GM12874 (cell line): ENCODE measurements around the gene NAA60.

Experiments used
- TF ChIP-seq, protein P1 (sequence below): IDR thresholded peaks from 2 replicates; pipeline ENCODE4 v1.5.1; 2011; ENCODE audit warnings: low read depth, mild to moderate bottlenecking, control low read depth, low read length, moderate library complexity; ENCODE audit not compliant: insufficient read depth

The NAA60 gene

DNA sequence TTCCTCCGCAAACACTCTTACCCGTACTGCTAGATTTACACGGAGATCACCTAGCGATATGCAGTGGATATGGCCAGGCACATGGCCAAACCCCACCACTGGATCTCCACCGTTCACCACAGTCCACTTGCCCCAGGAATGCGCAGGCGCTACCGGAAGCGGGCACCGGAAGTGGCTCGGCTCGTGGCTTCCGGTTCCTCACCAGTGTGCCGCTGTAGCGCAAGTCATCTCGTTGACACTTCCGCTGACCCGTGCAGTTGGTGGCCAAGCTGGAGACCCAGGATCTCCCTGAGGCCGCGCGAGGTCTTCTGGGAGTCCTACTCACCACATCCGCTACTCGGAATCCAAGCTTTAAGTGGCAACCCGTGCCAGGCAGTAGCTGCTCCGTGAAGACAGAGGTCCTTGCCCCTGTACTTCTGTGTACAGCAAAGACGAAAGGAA lies 11.7 kb upstream of the NAA60 start:
- TF ChIP-seq, protein P1, sequence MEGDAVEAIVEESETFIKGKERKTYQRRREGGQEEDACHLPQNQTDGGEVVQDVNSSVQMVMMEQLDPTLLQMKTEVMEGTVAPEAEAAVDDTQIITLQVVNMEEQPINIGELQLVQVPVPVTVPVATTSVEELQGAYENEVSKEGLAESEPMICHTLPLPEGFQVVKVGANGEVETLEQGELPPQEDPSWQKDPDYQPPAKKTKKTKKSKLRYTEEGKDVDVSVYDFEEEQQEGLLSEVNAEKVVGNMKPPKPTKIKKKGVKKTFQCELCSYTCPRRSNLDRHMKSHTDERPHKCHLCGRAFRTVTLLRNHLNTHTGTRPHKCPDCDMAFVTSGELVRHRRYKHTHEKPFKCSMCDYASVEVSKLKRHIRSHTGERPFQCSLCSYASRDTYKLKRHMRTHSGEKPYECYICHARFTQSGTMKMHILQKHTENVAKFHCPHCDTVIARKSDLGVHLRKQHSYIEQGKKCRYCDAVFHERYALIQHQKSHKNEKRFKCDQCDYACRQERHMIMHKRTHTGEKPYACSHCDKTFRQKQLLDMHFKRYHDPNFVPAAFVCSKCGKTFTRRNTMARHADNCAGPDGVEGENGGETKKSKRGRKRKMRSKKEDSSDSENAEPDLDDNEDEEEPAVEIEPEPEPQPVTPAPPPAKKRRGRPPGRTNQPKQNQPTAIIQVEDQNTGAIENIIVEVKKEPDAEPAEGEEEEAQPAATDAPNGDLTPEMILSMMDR = no peak

DNA sequence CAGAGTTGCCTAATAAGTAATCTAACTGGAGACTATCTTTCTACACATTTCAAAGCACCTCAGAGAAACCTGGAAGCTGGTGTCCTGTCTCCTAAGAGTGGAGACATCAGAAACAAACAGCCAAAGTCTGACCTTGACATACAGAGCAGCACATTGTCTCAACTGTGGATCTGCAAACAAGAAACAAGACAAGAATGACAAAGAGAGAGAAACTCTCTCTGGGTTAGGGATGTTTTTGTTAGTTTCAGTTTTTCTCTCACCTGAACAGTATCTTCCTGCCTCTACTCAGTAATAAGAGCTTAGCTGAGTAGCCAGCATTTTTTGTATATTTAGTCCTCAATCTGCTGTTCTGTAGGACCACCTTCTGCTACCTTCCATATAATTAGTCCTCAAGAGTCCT lies 9.1 kb upstream of the NAA60 start:
- TF ChIP-seq, protein P1 = no peak

DNA sequence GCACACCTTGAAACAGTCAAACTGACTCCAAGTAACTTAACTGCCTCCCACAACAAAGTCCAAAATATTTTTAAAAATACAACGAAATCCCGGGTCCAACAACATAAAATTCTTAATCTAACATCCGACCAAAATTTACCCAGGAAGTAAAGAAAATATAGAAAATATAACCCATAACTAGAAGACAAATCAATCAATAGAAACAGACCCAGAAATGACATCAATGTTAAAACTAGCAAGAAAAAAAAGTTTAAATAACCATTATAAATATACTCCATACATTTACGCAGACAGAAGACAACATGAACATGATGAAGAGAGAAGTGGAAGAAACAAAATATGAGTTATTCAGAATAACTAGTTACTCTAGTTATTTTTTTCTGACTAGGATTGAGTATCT lies 3.8 kb upstream of the NAA60 start:
- TF ChIP-seq, protein P1 = no peak

- TF ChIP-seq, protein P1 = no peak
Observed at GRCh38 chr16:3444032-3444388, 530 bp downstream of the NAA60 start.

DNA sequence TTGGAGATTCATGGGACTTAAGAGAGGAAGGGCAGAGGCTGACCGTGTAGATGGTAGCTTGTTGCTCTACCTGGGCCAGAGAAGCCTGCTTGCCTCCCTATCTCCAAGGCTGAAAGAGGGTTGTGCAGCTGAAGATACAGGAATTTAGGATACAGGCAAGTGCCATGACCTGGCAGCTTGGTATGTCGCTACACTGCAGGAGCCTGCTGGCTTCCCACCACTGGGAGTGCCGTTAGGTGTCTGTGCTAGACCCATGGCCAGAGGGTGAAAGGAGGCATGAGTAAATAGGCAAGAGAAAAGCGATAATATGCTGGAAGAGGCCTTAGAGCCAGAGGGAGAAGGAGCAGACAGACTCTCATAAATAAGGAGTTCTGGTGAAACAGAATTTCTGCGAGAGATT lies 10.6 kb downstream of the NAA60 start:
- TF ChIP-seq, protein P1 = no peak

- TF ChIP-seq, protein P1 = no peak
Observed at GRCh38 chr16:3454631-3455147, 11.2 kb downstream of the NAA60 start.

DNA sequence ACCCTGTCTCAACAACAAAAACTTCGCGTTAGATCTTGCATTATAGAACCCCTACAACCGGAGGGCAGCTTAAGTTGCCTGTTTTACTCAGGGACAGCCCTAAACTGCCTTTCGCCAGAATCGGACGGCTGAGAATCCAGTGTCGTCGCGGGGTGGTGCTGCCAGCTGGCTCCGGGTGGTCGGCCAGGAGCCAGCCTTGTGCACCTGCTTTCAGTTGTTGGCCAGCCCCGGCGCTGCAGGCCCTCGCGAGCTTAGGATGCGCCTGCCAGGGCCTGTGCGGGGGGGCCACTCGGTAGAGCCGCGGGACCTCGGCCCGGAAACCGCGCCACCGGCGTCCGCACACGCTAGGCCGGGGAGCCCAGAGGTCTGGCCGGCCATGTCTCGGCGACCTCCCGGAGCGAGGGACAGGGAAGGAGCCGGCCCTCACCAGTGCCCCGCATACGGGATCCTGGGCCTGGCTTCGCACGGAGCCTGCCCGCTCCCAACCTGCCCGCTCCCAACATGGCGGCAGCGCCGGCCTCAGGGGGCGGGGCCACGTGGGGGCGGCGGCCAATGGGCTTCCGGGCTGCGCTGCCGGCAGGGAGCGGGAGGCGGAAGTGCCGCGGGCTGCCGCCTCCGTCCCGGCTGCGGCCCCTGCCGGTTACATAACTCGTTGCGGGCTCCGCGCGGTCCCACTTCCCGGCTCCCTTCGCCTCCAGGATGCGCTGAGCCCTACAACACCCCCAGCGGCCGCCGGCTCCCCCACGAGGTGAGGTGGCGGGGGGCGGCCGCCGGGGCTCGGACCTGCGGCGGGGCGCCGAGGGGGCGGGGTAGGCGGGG lies 14.2 kb downstream of the NAA60 start:
- TF ChIP-seq, protein P1 = peak; percentile 70
